Vagina (tissue), 2 donors: ENCODE measurements around the gene NFKBIZ. TPM values are rescaled to one million over a fixed set of nuclear protein-coding genes. Genes with fewer than 3 reads are reported as not detected.

ENCODE experiments used
- DNase-seq, 2 donors: peaks; one replicate each; pipeline ENCODE4 v3.0.0-alpha.2; 2017; ENCODE audit errors: extremely low spot score in 2 of 2
- H3K27ac ChIP-seq: fragments of 200-600 bp; sonication (generic); one replicate; pipeline ENCODE4 v1.5.1; 2019
- H3K27me3 ChIP-seq: fragments of 200-600 bp; sonication (generic); one replicate; pipeline ENCODE4 v1.5.1; 2019
- H3K36me3 ChIP-seq, 2 donors: fragments of 200-600 bp; sonication (generic); one replicate each; pipeline ENCODE4 v1.5.1; 2017 to 2019
- H3K4me1 ChIP-seq: fragments of 200-600 bp; sonication (generic); one replicate; pipeline ENCODE4 v1.5.1; 2019
- H3K4me3 ChIP-seq, 2 donors: fragments of 200-600 bp; sonication (generic); 1 replicate in 1 of 2; 2 replicates in 1 of 2; pipeline ENCODE4 v1.5.1; 2016 to 2019
- H3K9me3 ChIP-seq: fragments of 200-600 bp; sonication (generic); one replicate; pipeline ENCODE4 v1.5.1; 2019
- POLR2A ChIP-seq, 2 donors: fragments of 450-650 bp; IDR thresholded peaks; one replicate each; pipeline ENCODE4 v1.6.1; 2017; ENCODE audit warnings: antibody characterized with exemption in 2 of 2, mild to moderate bottlenecking in 2 of 2, moderate library complexity in 2 of 2
- POLR2AphosphoS5 ChIP-seq, 2 donors: sonication (generic); formaldehyde crosslinking; IDR thresholded peaks; one replicate each; pipeline ENCODE4 v1.9.0; 2017; ENCODE audit warnings: antibody characterized with exemption in 2 of 2, mild to moderate bottlenecking in 2 of 2, low read depth in 1 of 2; ENCODE audit not compliant: insufficient read depth in 1 of 2
- intact Hi-C: fragments of 100-400 bp; cut with DNase I; formaldehyde crosslinking; loops from one replicate; pipeline ENCODE4 v1.15.1; 2023
- total RNA-seq: library from RNA; depleted of rRNA; stranded (reverse); fragments of >200 nt; gene quantifications from one replicate; pipeline ENCODE4 v1.2.3, GENCODE V29; 2016
- TF ChIP-seq, protein P1 (sequence below), 3 experiments: fragments of 450-650 bp in 2 of 3; fragments of 200-600 bp in 1 of 3; sonication (generic) in 1 of 3; IDR thresholded peaks; one replicate each; pipeline ENCODE4 v1.5.1; 2017 to 2019; ENCODE audit warnings: antibody characterized with exemption in 3 of 3, mild to moderate bottlenecking in 2 of 3, moderate library complexity in 2 of 3

NFKBIZ gene
- total RNA-seq, 1 donor from 2014 or later = 136 TPM

DNA sequence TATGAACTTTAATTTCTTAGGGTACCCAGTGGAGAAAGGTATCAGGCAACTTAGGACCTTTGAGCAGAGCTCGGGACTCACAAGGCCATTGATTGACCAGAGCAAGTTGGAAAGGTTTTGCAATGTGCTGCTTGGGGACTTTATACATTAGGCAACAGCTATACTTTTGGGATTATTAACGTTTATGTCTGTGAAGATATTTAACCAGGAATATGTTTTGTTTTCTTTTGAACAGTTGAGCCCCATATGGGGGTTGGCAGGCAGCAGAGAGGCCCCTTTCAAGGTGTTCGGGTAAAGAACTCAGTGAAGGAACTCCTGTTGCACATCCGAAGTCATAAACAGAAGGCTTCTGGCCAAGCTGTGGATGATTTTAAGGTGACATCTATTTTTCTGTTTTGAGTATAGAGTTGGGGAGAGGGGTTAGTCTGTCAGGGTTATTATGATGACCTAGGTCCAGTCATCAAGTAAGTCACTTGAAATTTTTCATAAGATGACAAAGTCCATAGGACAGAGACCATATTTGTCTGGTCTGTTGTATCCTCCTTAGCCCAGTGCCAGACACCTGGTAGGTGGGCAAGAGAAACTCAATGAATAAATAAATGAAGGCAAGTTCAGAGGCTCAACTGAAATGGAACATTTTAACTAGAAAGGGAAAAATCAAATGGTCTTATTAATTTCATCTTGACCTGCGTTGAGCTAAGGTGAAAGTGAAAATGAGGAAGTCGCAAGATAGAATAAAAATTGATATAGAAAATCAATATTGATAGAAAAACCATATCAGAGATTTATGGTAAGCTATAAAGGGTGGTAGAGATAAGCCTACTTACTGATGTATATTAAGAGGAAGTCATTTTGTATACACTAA, 2.8 kb downstream of the NFKBIZ start:
- intact Hi-C loops = no loop called here
- H3K9me3 ChIP-seq = no peaks in the 10 kb centered on the region
- TF ChIP-seq POLR2AphosphoS5 (IDR thresholded peaks at IDR 0.05; ENCODE audit: insufficient read depth in 1 of 2, low read depth in 1 of 2) (no peak), POLR2A (IDR thresholded peaks at IDR 0.05) (no peak)
- TF ChIP-seq, protein P1, sequence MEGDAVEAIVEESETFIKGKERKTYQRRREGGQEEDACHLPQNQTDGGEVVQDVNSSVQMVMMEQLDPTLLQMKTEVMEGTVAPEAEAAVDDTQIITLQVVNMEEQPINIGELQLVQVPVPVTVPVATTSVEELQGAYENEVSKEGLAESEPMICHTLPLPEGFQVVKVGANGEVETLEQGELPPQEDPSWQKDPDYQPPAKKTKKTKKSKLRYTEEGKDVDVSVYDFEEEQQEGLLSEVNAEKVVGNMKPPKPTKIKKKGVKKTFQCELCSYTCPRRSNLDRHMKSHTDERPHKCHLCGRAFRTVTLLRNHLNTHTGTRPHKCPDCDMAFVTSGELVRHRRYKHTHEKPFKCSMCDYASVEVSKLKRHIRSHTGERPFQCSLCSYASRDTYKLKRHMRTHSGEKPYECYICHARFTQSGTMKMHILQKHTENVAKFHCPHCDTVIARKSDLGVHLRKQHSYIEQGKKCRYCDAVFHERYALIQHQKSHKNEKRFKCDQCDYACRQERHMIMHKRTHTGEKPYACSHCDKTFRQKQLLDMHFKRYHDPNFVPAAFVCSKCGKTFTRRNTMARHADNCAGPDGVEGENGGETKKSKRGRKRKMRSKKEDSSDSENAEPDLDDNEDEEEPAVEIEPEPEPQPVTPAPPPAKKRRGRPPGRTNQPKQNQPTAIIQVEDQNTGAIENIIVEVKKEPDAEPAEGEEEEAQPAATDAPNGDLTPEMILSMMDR (IDR thresholded peaks at IDR 0.05) = no peak
- H3K4me3 ChIP-seq = peak overlapping the region; percentile 65 to 91
- peaks cover 28% of the 10 kb centered on the region for H3K4me1 ChIP-seq
- no peaks in the 10 kb centered on the region for H3K27me3 ChIP-seq
- DNase-seq = no peak
- peaks cover 0 to 51% of the 10 kb centered on the region in 2 donors for H3K36me3 ChIP-seq
- H3K27ac ChIP-seq = peak overlapping the region; percentile 99

DNA sequence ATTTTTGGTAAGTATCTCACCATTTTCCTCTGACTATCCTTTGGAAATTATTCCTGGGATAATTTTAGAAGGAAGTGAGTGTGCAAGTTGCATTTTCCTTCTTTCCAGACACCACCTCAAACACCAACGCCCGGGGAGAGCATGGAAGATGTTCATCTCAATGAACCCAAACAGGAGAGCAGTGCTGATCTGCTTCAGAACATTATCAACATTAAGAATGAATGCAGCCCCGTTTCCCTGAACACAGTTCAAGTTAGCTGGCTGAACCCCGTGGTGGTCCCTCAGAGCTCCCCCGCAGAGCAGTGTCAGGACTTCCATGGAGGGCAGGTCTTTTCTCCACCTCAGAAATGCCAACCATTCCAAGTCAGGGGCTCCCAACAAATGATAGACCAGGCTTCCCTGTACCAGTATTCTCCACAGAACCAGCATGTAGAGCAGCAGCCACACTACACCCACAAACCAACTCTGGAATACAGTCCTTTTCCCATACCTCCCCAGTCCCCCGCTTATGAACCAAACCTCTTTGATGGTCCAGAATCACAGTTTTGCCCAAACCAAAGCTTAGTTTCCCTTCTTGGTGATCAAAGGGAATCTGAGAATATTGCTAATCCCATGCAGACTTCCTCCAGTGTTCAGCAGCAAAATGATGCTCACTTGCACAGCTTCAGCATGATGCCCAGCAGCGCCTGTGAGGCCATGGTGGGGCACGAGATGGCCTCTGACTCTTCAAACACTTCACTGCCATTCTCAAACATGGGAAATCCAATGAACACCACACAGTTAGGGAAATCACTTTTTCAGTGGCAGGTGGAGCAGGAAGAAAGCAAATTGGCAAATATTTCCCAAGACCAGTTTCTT, 3.9 kb downstream of the NFKBIZ start:
- H3K27ac ChIP-seq = no peak overlapping the region
- H3K4me1 ChIP-seq = peaks cover 31% of the 10 kb centered on the region
- H3K4me3 ChIP-seq = no peak overlapping the region
- DNase-seq = no peak
- no peaks in the 10 kb centered on the region for H3K9me3 ChIP-seq
- peaks cover 0 to 62% of the 10 kb centered on the region in 2 donors for H3K36me3 ChIP-seq
- no peak for TF ChIP-seq POLR2AphosphoS5 (IDR thresholded peaks at IDR 0.05; ENCODE audit: insufficient read depth in 1 of 2, low read depth in 1 of 2)
- TF ChIP-seq, protein P1 (IDR thresholded peaks at IDR 0.05) = no peak
- no peak for TF ChIP-seq POLR2A (IDR thresholded peaks at IDR 0.05)
- intact Hi-C loops = no loop called here
- H3K27me3 ChIP-seq = no peaks in the 10 kb centered on the region

DNA sequence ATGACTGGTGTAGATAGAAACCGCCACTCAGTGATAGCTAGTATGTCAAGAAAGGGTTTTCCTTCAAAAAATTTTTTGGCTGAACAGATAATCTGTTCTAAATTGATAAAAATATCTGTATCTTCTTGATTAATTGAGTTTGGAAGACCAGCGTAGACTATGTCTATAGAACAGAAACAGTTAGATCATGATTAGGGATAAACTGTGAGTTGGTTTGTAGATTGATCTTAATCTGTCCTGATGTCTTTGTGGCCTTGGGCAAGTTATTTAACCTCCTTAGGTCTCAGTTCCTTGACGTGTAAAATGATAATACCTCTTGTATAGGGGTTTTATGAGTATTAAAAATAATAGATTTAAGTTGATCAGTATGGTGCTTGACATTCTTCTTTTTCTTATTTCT, 4.7 kb downstream of the NFKBIZ start:
- Histone ChIP-seq H3K4me3 (no peak overlapping the region), H3K27ac (no peak overlapping the region), H3K27me3 (no peaks in the 10 kb centered on the region), H3K9me3 (no peaks in the 10 kb centered on the region), H3K4me1 (peaks cover 25% of the 10 kb centered on the region), H3K36me3 (peaks cover 0 to 70% of the 10 kb centered on the region in 2 donors)
- TF ChIP-seq, protein P1 (IDR thresholded peaks at IDR 0.05) = no peak
- TF ChIP-seq POLR2A (IDR thresholded peaks at IDR 0.05) (no peak), POLR2AphosphoS5 (IDR thresholded peaks at IDR 0.05; ENCODE audit: insufficient read depth in 1 of 2, low read depth in 1 of 2) (no peak)
- DNase-seq = no peak
- intact Hi-C loops = no loop called here

DNA sequence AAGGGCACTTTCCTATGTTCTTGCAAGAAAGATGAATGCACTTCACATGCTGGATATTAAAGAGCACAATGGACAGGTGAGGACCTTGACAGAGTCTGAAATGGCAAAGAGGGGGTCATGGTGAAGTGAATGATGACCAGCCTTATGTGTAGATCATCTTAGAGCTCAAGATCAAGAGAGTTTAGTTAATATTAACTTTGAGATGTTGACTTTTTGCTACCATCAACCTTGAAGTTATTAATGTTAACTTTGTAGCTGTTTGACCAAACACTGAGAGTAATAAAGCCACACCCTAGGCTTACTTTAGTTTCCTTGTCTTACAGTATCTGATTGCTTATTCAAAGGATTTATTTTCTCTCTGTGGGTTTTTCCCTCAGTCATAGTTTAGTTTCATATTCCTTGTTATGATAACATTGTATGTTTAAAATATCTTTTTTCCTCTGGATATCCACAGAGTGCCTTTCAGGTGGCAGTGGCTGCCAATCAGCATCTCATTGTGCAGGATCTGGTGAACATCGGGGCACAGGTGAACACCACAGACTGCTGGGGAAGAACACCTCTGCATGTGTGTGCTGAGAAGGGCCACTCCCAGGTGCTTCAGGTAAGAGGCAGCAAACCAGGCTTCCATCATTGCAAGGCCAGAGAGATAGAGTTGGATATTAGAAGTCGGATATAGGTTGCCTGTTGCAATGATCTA, 5.4 kb downstream of the NFKBIZ start:
- TF ChIP-seq POLR2A (IDR thresholded peaks at IDR 0.05) (no peak), POLR2AphosphoS5 (IDR thresholded peaks at IDR 0.05; ENCODE audit: insufficient read depth in 1 of 2, low read depth in 1 of 2) (no peak)
- TF ChIP-seq, protein P1 (IDR thresholded peaks at IDR 0.05) = no peak
- H3K9me3 ChIP-seq = no peaks in the 10 kb centered on the region
- no peak for DNase-seq
- H3K4me1 ChIP-seq = peaks cover 25% of the 10 kb centered on the region
- intact Hi-C loops = no loop called here
- no peak overlapping the region for H3K4me3 ChIP-seq
- H3K36me3 ChIP-seq = peaks cover 0 to 77% of the 10 kb centered on the region in 2 donors
- no peak overlapping the region for H3K27ac ChIP-seq
- H3K27me3 ChIP-seq = no peaks in the 10 kb centered on the region
